Astrocyte (in vitro differentiated cells and primary cell): ENCODE results near the gene SPR.

ENCODE experiments used
- EZH2 ChIP-seq: IDR thresholded peaks from 2 replicates; pipeline ENCODE4 v1.6.1; 2012; ENCODE audit warnings: mild to moderate bottlenecking, low read length, inconsistent platforms; ENCODE audit not compliant: insufficient read depth
- TF ChIP-seq, protein P1 (sequence below): IDR thresholded peaks from 2 replicates; pipeline ENCODE4 v1.5.1; 2011; ENCODE audit warnings: low read depth, mild to moderate bottlenecking, inconsistent platforms, low read length, moderate library complexity; ENCODE audit not compliant: insufficient read depth

DNA sequence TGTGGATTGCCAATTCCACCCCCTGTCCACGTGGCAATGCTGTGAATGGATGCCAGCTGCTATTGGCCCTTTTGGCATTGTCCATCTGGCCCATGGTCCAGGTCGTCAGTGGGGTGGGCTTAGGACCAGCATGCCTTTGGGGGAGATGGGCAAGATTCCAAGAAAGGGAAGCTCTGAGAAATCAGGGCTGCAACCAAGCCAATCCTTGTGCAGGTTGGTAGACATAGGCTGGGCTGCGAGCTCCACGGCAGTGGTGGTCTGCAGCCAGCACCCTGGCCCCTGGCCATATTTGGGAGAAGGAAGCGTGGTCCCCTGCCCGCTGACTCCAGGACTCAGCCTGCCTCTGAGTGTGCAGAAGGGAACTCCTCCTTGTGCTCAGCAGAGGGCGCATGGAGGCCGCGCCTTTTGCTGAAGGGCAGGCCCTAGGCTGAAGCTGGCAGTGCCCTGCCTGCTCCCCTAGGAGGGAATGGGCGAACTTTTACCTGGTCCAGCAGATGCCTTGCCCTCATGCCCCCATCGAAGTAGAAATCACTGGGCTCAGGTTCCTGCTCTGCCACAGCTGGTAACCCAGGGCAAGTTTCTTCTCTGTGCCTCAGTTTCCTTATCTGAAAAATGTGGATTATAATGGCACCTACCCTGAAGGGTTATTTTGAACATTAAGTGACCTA, 5.4 kb downstream of the SPR start:
- no peak for TF ChIP-seq EZH2
- TF ChIP-seq, protein P1, sequence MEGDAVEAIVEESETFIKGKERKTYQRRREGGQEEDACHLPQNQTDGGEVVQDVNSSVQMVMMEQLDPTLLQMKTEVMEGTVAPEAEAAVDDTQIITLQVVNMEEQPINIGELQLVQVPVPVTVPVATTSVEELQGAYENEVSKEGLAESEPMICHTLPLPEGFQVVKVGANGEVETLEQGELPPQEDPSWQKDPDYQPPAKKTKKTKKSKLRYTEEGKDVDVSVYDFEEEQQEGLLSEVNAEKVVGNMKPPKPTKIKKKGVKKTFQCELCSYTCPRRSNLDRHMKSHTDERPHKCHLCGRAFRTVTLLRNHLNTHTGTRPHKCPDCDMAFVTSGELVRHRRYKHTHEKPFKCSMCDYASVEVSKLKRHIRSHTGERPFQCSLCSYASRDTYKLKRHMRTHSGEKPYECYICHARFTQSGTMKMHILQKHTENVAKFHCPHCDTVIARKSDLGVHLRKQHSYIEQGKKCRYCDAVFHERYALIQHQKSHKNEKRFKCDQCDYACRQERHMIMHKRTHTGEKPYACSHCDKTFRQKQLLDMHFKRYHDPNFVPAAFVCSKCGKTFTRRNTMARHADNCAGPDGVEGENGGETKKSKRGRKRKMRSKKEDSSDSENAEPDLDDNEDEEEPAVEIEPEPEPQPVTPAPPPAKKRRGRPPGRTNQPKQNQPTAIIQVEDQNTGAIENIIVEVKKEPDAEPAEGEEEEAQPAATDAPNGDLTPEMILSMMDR, result peak; percentile 69
